ENCODE data around the gene ACBD7. TPM values are rescaled to one million over a fixed set of nuclear protein-coding genes. Genes with fewer than 3 reads are reported as not detected.

Gene ACBD7
- total RNA-seq, 6 experiments from 2014 or later, result 0.16 to 0.18 TPM; not detected in 4

- ATAC-seq (no peak), DNase-seq (no peak)
- Histone ChIP-seq H3K4me1 (no peaks in the 10 kb centered on the region), H3K4me3 (no peak overlapping the region), H3K27ac (no peak overlapping the region), H3K27me3 (no peaks in the 10 kb centered on the region), H3K36me3 (peaks cover 0 to 50% (median 10%) of the 10 kb centered on the region in 4 donors), H3K9me3 (no peaks in the 10 kb centered on the region)
- intact Hi-C loops (cut with DNase I), result no loop called here
- TF ChIP-seq POLR2A (IDR thresholded peaks at IDR 0.05) (no peak), CTCF (IDR thresholded peaks at IDR 0.05) (no peak)
- WGBS (ENCODE audit: insufficient coverage, low coverage, low lambda C conversion rate, missing lambda C conversion rate), result 90% methylated on average over 9 of the region's 9 CpGs
Observed at GRCh38 chr10:15122477-15123030, 34.0 kb upstream of the ACBD7 start.

- no peak for DNase-seq
- no peaks in the 10 kb centered on the region for H3K27me3 ChIP-seq
- TF ChIP-seq CTCF (IDR thresholded peaks at IDR 0.05) (no peak), POLR2A (IDR thresholded peaks at IDR 0.05) (no peak)
- no peak for ATAC-seq
- H3K4me1 ChIP-seq, result no peaks in the 10 kb centered on the region
- no peaks in the 10 kb centered on the region for H3K9me3 ChIP-seq
- H3K4me3 ChIP-seq, result no peak overlapping the region
- 100% methylated on average over 1 of the region's 1 CpG for whole genome bisulfite sequencing (ENCODE audit: insufficient coverage, low coverage, low lambda C conversion rate, missing lambda C conversion rate)
- peaks cover 0 to 49% (median 10%) of the 10 kb centered on the region in 4 donors for H3K36me3 ChIP-seq
- H3K27ac ChIP-seq, result no peak overlapping the region
- intact Hi-C loops (cut with DNase I), result no loop called here
Observed at GRCh38 chr10:15121707-15122106, 33.1 kb upstream of the ACBD7 start.

- 91% methylated on average over 3 of the region's 5 CpGs for WGBS (ENCODE audit: insufficient coverage, low coverage, low lambda C conversion rate, missing lambda C conversion rate)
- no peak for TF ChIP-seq CTCF (IDR thresholded peaks at IDR 0.05)
- TF ChIP-seq POLR2A (IDR thresholded peaks at IDR 0.05), result no peak
- no peaks in the 10 kb centered on the region for H3K9me3 ChIP-seq
- H3K36me3 ChIP-seq, result peaks cover 0 to 42% (median 10%) of the 10 kb centered on the region in 4 donors
- DNase-seq (no peak), ATAC-seq (no peak)
- no peaks in the 10 kb centered on the region for H3K4me1 ChIP-seq
- H3K27ac ChIP-seq, result no peak overlapping the region
- no peak overlapping the region for H3K4me3 ChIP-seq
- intact Hi-C loops (cut with DNase I), result no loop called here
- no peaks in the 10 kb centered on the region for H3K27me3 ChIP-seq
Observed at GRCh38 chr10:15120523-15120922, 31.9 kb upstream of the ACBD7 start.

GRCh38 chr10:15118615-15119014 lies 30.0 kb upstream of the ACBD7 start:
- intact Hi-C loops (cut with DNase I), result no loop called here
- no peaks in the 10 kb centered on the region for H3K4me1 ChIP-seq
- H3K27ac ChIP-seq, result no peak overlapping the region
- no peaks in the 10 kb centered on the region for H3K9me3 ChIP-seq
- DNase-seq (no peak), ATAC-seq (no peak)
- H3K36me3 ChIP-seq, result peaks cover 0 to 32% (median 6%) of the 10 kb centered on the region in 4 donors
- H3K4me3 ChIP-seq, result no peak overlapping the region
- H3K27me3 ChIP-seq, result no peaks in the 10 kb centered on the region
- TF ChIP-seq CTCF (IDR thresholded peaks at IDR 0.05) (no peak), POLR2A (IDR thresholded peaks at IDR 0.05) (no peak)
- WGBS (ENCODE audit: insufficient coverage, low coverage, low lambda C conversion rate, missing lambda C conversion rate), result 80% methylated on average over 1 of the region's 1 CpG

- Histone ChIP-seq H3K27me3 (no peaks in the 10 kb centered on the region), H3K36me3 (peaks cover 0 to 38% (median 6%) of the 10 kb centered on the region in 4 donors), H3K4me1 (no peaks in the 10 kb centered on the region), H3K4me3 (no peak overlapping the region), H3K9me3 (no peaks in the 10 kb centered on the region), H3K27ac (no peak overlapping the region)
- intact Hi-C loops (cut with DNase I), result no loop called here
- WGBS (ENCODE audit: insufficient coverage, low coverage, low lambda C conversion rate, missing lambda C conversion rate), result 94% methylated on average over 4 of the region's 5 CpGs
- ATAC-seq (no peak), DNase-seq (no peak)
- TF ChIP-seq CTCF (IDR thresholded peaks at IDR 0.05) (no peak), POLR2A (IDR thresholded peaks at IDR 0.05) (no peak)
Observed at GRCh38 chr10:15116225-15116624, 27.6 kb upstream of the ACBD7 start.
